Activated CD8-positive, alpha-beta T cell treated with anti-CD3 and anti-CD28 coated beads for 36 hours (primary cell): ENCODE results near the gene BCL2L1. TPM values are rescaled to one million over a fixed set of nuclear protein-coding genes. Genes with fewer than 3 reads are reported as not detected.

Source experiments
- ATAC-seq: fragments of 200-7000 bp; cut with Tn5 transposase; one replicate; pipeline ENCODE4 v1.10.0; 2021; ENCODE audit warnings: mild to moderate bottlenecking, moderate library complexity
- CTCF ChIA-PET: fragments of 350-600 bp; sonication (Branson Sonifier 250); formaldehyde crosslinking; loops from one replicate; lab custom pipeline; 2021; ENCODE audit warnings: antibody characterized with exemption; lab: Charles Lee
- POLR2A ChIA-PET: fragments of 350-600 bp; sonication (Branson Sonifier 250); formaldehyde crosslinking; loops from one replicate; lab custom pipeline; 2021; ENCODE audit warnings: antibody characterized with exemption; lab: Charles Lee
- DNase-seq: peaks from one replicate; pipeline ENCODE4 v3.0.0-alpha.2; 2020
- H3K27ac Mint-ChIP-seq: one replicate; pipeline ENCODE4 v1.8.0; 2021; ENCODE audit warnings: mild to moderate bottlenecking, mixed read lengths
- H3K27me3 Mint-ChIP-seq: one replicate; pipeline ENCODE4 v1.8.0; 2021; ENCODE audit warnings: mixed read lengths
- H3K36me3 Mint-ChIP-seq: one replicate; pipeline ENCODE4 v1.8.0; 2021; ENCODE audit warnings: low read depth, mixed read lengths
- H3K4me1 Mint-ChIP-seq: one replicate; pipeline ENCODE4 v1.8.0; 2021; ENCODE audit warnings: low read depth, mixed read lengths
- H3K4me3 Mint-ChIP-seq: one replicate; pipeline ENCODE4 v1.8.0; 2021; ENCODE audit warnings: mild to moderate bottlenecking, moderate library complexity, mixed read lengths
- H3K9me3 Mint-ChIP-seq: one replicate; pipeline ENCODE4 v1.8.0; 2021; ENCODE audit warnings: mixed read lengths
- CTCF ChIP-seq: fragments of 200-600 bp; IDR thresholded peaks from one replicate; pipeline ENCODE4 v1.8.0; 2022; ENCODE audit warnings: antibody characterized with exemption, mild to moderate bottlenecking
- intact Hi-C: fragments of 100-400 bp; cut with micrococcal nuclease; formaldehyde crosslinking; loops from one replicate; pipeline ENCODE4 v1.10.0; 2022
- total RNA-seq, 2 experiments: library from RNA; stranded (reverse); gene quantifications; one replicate each; pipeline ENCODE4 v1.2.3, GENCODE V29; 2021

Gene BCL2L1
- total RNA-seq, 2 experiments from 2014 or later: 182 TPM

DNA sequence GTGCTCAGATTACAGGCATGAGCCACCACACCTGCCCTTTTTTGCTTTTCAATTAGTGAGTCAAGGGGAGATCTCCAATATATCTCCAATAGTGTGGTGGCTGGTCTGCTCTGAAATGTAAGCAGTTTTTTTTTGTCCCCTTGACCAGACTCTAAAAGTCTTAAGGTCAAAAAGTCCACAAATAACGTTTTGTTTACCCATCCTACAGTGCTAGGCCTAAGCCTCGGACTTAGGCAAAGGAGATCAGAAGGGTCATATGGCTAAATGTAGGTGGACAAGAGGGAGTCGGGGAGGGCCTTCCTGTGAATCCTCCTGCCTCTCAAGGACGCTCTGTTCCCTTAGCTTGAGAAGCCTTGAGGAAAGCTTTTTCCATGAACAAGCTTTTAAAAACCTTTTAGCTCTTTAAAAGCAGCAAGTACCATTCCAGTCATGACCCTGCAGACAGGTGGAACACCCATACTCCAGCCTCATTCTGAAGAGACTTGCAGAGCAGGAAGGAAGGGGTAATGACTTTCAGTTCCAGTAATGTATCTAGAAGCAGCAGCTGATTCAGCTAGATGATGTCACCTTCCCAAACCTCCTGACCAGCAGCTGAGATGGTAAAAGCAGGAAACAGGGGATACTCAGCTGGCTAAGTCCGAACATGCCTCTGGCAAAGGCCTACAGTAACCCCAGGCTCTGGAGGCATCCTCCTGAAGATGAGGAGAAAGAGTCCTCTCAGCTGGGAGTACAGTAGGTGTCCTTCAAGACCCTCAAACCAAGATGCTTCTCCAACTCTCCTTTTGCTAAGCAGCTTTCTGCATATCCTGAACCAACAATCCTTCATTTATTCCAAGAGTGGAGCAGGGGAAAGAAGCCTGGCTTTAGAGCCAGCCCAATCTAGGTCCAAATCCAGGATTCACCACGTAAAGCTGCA, 23.6 kb downstream of the BCL2L1 start:
- CTCF ChIA-PET: interaction anchor here (1.2 to 4.8 kb wide), 4 partner anchors 18 to 37 kb away, joined by 5 to 38 read pairs (median 12); partner anchors contain the start of gene BCL2L1

GRCh38 chr20:31698243-31698802, 24.3 kb downstream of the BCL2L1 start:
- CTCF ChIA-PET: interaction anchor here (1.2 to 4.8 kb wide), 4 partner anchors 18 to 36 kb away, joined by 5 to 38 read pairs (median 12); partner anchors contain the start of gene BCL2L1
- Mint-ChIP-seq H3K36me3 (peaks cover 72% of the 10 kb centered on the region), H3K4me1 (peaks cover 75% of the 10 kb centered on the region), H3K27ac (peak overlapping the region; percentile 65), H3K4me3 (no peak overlapping the region), H3K9me3 (no peaks in the 10 kb centered on the region), H3K27me3 (no peaks in the 10 kb centered on the region)
- ATAC-seq (no peak), DNase-seq (no peak)
- intact Hi-C loops: no loop called here
- TF ChIP-seq CTCF: no peak
- POLR2A ChIA-PET: interaction anchor here (1.0 to 2.7 kb wide), 5 partner anchors 10 to 36 kb away, joined by 3 to 17 read pairs (median 5); partner anchors contain the start of gene BCL2L1

More for the DNA sequence above, 23.6 kb downstream of the BCL2L1 start:
- no peak for TF ChIP-seq CTCF
- ATAC-seq: peak; percentile 76
- no peaks in the 10 kb centered on the region for H3K9me3 Mint-ChIP-seq
- H3K36me3 Mint-ChIP-seq: peaks cover 77% of the 10 kb centered on the region
- peak; percentile 38 for DNase-seq
- H3K4me1 Mint-ChIP-seq: peaks cover 70% of the 10 kb centered on the region
- POLR2A ChIA-PET: interaction anchor here (0.7 to 2.7 kb wide), 9 partner anchors 11 to 37 kb away, joined by 3 to 17 read pairs (median 5); partner anchors contain the start of gene BCL2L1
- no peaks in the 10 kb centered on the region for H3K27me3 Mint-ChIP-seq
- peak overlapping the region; percentile 24 for H3K4me3 Mint-ChIP-seq
- intact Hi-C loops: no loop called here
- peak overlapping the region; percentile 65 for H3K27ac Mint-ChIP-seq

DNA sequence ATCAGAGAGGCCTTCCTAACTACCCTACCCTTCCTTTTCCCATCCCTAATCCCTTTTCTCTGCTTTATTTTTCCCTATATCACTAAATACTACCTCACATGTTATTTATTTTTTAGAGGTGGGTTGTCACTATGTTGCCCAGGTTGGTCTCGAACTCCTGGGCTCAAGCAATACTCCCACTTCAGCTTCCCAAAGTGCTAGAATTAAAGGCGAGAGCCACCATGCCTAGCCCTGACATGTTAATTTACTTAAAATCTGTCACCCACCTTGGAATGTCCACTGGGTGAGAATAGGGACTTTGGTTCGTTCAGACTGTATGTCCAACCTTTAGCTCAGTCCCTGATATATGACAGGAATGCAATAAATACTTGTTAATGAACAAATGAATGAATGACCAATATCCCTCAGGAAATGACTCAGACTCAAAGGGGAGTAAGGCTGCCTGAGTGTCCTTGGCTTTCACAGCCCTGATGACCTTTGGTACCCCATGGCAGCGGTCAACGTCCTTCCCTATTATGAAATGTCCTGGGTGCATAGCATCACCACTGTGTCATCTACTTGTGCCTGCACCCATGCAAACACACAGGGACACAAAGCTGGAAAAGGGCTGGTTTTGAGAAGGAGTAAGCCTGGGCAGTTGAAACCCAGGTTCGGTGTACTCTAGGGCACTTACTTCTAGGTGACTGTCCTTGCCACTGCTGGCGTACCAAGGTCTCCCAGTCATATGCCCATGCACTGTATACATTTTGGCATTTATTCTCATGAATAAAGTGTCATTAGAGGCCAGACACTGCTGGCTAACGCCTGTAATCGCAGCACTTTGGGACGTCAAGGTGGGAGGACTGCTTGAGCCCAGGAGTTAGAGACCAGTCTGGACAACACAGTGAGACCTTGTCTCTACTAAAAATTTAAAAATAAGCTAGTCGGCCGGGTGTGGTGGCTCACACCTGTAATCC, 26.5 kb downstream of the BCL2L1 start:
- Mint-ChIP-seq H3K4me3 (no peak overlapping the region), H3K36me3 (peaks cover 74% of the 10 kb centered on the region), H3K27ac (peak overlapping the region; percentile 76), H3K27me3 (no peaks in the 10 kb centered on the region), H3K4me1 (peaks cover 82% of the 10 kb centered on the region), H3K9me3 (no peaks in the 10 kb centered on the region)
- ATAC-seq: no peak
- CTCF ChIA-PET: interaction anchor here (0.9 to 1.5 kb wide), 7 partner anchors 20 to 34 kb away, joined by 3 to 5 read pairs (median 3); no protein-coding TSS in a partner anchor
- no peak for TF ChIP-seq CTCF
- POLR2A ChIA-PET: interaction anchor here (0.7 to 2.0 kb wide), 5 partner anchors 10 to 402 kb away, joined by 3 to 5 read pairs (median 4); no protein-coding TSS in a partner anchor
- no peak for DNase-seq
- intact Hi-C loops: no loop called here

GRCh38 chr20:31694842-31695593, 27.6 kb downstream of the BCL2L1 start:
- Mint-ChIP-seq H3K27ac (peak overlapping the region; percentile 76), H3K27me3 (no peaks in the 10 kb centered on the region), H3K36me3 (peaks cover 71% of the 10 kb centered on the region), H3K4me3 (no peak overlapping the region), H3K9me3 (no peaks in the 10 kb centered on the region), H3K4me1 (peaks cover 76% of the 10 kb centered on the region)
- DNase-seq: no peak
- TF ChIP-seq CTCF: no peak
- intact Hi-C loops: no loop called here
- ATAC-seq: no peak
- POLR2A ChIA-PET: interaction anchor here (1.0 to 2.0 kb wide), 4 partner anchors 9 to 21 kb away, joined by 3 to 5 read pairs (median 4); no protein-coding TSS in a partner anchor
- CTCF ChIA-PET: interaction anchor here (1.0 to 1.2 kb wide), 3 partner anchors 23 to 33 kb away, joined by 3 to 5 read pairs (median 3); no protein-coding TSS in a partner anchor
